GM12891 (cell line): Measurements from ENCODE around the gene CDH13.

Experiments used
- DNase-seq: peaks from one replicate; pipeline ENCODE4 v3.0.0; 2011; ENCODE audit warnings: low spot score; ENCODE audit not compliant: insufficient read length
- FAIRE-seq: peaks from 2 replicates; lab custom pipeline; 2011; peaks lifted over from hg19 to GRCh38; lab: Jason Lieb, UNC
- PAX5 ChIP-seq: IDR thresholded peaks from 2 replicates; pipeline ENCODE4 v1.6.1; 2011; ENCODE audit warnings: low read length, moderate library complexity, mild to moderate bottlenecking; ENCODE audit not compliant: insufficient read depth, severe bottlenecking
- POLR2A ChIP-seq: IDR thresholded peaks from 2 replicates; pipeline ENCODE4 v1.6.1; 2011; ENCODE audit warnings: low read depth, low read length, control low read depth
- POLR2AphosphoS5 ChIP-seq: IDR thresholded peaks from 2 replicates; pipeline ENCODE4 v1.6.1; 2011; ENCODE audit warnings: low read depth, low read length, control low read depth
- POU2F2 ChIP-seq: IDR thresholded peaks from 2 replicates; pipeline ENCODE4 v1.6.1; 2011; ENCODE audit warnings: low read depth, mild to moderate bottlenecking, control low read depth, low read length, moderate library complexity
- SPI1 ChIP-seq: IDR thresholded peaks from 2 replicates; pipeline ENCODE4 v1.6.1; 2011; ENCODE audit warnings: low read depth, low read length, control low read depth
- TAF1 ChIP-seq: IDR thresholded peaks from 2 replicates; pipeline ENCODE4 v1.6.1; 2011; ENCODE audit warnings: low read depth, low read length, control low read depth

CDH13 gene

GRCh38 chr16:83143788-83144187, 517.0 kb downstream of the CDH13 start:
- FAIRE-seq = no peak
- TF ChIP-seq POLR2AphosphoS5 (no peak), POU2F2 (no peak), PAX5 (no peak), TAF1 (no peak), POLR2A (no peak)
- DNase-seq = no peak

- no peak for TF ChIP-seq TAF1
- DNase-seq (no peak), FAIRE-seq (no peak)
Measured at GRCh38 chr16:83145297-83145696, 518.5 kb downstream of the CDH13 start.

DNA sequence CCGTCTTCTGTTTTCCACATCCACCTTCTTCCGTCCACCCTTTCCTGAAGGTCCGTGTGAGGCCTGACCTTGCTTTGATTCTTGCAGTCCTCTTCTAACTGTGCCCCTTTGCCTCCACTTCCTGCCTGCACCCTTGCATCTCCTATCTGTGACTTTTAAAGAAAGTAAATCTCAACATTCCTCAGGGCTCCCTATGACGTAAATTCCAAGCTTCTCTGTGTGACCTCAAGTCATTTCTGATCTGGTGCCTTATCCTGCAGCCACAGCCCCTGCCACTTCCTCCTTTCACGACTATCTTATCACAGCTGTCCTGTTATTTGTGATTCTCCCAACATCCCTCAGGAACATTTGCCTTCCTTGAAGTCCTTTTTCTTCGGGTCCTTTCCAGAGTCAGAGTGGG, 520.5 kb downstream of the CDH13 start:
- TF ChIP-seq POLR2AphosphoS5 (no peak), POU2F2 (no peak), POLR2A (no peak), PAX5 (no peak), TAF1 (no peak), SPI1 (no peak)
- no peak for DNase-seq
- FAIRE-seq = no peak

DNA sequence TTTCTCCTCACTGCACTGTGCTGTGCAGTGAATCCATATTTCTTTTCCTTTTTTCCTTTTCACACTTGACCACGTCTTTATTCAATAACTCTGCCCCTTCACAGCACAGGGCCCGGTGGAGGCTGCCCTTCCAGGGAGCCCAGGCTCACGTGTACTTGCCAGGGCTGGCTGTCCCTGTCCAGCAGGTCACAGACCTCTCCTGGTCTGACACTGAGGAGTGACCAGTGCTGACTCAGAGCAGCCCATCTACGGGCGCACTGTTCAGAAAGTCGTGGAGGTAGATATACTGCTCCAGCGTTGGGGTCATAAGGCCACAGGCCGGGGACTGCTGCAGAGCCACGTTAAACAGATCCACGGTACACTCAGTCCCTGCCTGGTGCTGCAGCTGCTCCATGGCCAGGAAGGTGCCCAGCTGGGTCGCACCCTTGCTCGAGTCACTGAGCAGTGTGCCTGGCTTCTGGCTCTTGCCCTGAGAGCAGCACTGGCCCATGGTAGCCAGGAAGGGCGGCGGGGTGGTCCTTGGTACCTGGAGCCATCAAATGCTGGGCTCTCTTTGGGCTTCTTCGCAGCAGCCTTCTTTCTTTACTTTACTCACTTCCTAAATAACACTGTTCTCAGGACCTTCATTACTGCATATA, 531.7 kb downstream of the CDH13 start:
- FAIRE-seq (no peak), DNase-seq (no peak)
- TF ChIP-seq POLR2AphosphoS5 (no peak), TAF1 (no peak), POLR2A (no peak), POU2F2 (no peak), PAX5 (no peak), SPI1 (no peak)

DNA sequence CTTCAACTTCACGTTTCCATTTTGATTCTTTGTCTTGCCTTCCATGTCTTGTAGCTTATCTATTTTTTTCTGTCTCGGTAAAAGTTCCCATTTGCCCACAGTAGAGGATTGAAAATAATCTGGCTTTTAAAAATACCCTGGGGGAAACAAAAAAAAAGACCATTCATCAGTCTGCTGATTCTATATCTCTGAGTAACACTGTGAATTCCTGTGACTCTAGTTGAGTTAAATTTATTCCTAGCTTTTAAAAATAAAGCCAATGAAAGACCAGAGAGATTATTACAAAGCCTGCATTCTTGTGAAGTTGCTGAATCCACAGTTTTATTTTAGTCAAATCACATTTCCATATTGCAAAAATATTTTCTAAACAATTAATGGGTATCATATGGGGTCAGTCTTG, 532.3 kb downstream of the CDH13 start:
- no peak for TF ChIP-seq TAF1
- TF ChIP-seq PAX5 = no peak
- TF ChIP-seq POU2F2 = no peak
- FAIRE-seq = no peak
- DNase-seq = no peak

GRCh38 chr16:83160287-83161020, 533.7 kb downstream of the CDH13 start:
- TF ChIP-seq PAX5 = no peak
- no peak for TF ChIP-seq POLR2A
- TF ChIP-seq POU2F2 = no peak
- TF ChIP-seq POLR2AphosphoS5 = no peak
- no peak for TF ChIP-seq TAF1
- TF ChIP-seq SPI1 = no peak

GRCh38 chr16:83162791-83163190, 536.0 kb downstream of the CDH13 start:
- DNase-seq (no peak), FAIRE-seq (no peak)
- no peak for TF ChIP-seq PAX5
- no peak for TF ChIP-seq TAF1
- TF ChIP-seq SPI1 = no peak
- TF ChIP-seq POLR2AphosphoS5 = no peak
- no peak for TF ChIP-seq POU2F2
- no peak for TF ChIP-seq POLR2A

More at GRCh38 chr16:83160287-83161020, 533.7 kb downstream of the CDH13 start:
- no peak for FAIRE-seq
- no peak for DNase-seq

GRCh38 chr16:83164816-83165215, 538.0 kb downstream of the CDH13 start:
- FAIRE-seq (no peak), DNase-seq (no peak)
- no peak for TF ChIP-seq TAF1
- TF ChIP-seq SPI1 = no peak
- no peak for TF ChIP-seq POLR2AphosphoS5
- no peak for TF ChIP-seq PAX5
- no peak for TF ChIP-seq POLR2A
- TF ChIP-seq POU2F2 = no peak

DNA sequence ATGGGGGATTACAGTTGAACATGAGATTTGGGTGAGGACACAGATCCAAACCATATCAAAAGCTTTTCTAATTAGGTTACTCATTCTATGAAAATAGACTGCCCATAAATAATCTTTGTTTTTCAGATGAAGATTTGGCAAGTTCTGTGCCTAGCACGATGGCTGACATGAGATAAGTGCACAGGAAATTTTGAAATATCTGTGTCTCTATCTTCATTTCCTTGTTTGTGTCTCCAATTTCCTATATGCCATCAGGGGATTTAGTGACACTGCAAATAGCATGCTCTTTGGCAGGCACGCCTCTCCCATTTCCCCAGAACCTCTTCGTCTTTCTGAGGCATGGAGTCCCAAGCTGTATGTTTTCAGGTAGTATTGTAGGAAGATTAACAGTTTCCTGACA, 544.6 kb downstream of the CDH13 start:
- FAIRE-seq = no peak
- TF ChIP-seq PAX5 (no peak), POU2F2 (no peak), POLR2A (no peak), POLR2AphosphoS5 (no peak), TAF1 (no peak), SPI1 (no peak)
- DNase-seq = no peak

DNA sequence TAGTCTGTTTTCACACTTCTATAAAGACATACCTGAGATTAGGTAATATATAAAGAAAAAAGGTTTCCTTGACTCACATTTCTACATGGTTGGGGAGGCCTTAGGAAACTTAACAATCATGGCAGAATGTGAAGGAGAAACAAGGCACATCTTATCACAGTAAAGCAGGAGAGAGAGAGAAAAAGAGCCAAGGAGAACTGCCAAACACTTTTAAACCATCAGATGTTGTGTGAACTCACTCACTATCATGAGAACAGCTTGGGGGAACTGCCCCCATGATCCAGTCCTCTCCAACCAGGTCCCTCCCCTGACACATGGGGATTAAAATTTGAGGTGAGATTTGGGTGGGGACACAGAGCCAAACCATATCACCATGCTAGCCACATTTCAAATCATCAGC, 547.9 kb downstream of the CDH13 start:
- DNase-seq = no peak
- no peak for TF ChIP-seq SPI1
- no peak for TF ChIP-seq POLR2A
- TF ChIP-seq PAX5 = no peak
- no peak for TF ChIP-seq POLR2AphosphoS5
- TF ChIP-seq POU2F2 = no peak
- TF ChIP-seq TAF1 = no peak
- no peak for FAIRE-seq

DNA sequence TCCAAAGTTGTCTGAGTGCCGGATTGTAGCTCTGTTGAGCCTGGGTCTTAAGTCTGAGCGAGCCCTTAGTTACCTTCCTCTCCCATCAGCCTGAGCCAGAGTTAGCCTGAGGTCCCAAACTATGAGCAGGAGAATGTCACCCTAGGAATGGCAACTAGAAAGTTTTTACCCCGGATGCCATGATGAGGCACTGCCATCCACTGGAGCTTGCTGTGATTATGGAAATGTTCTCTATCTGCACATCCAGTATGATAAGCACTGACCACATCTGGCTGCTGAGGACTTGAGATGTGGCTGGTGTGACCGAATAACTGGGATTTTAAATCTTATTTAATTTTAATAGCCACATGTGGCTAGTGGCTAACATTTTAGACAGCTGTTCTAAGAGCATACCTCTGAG, 550.0 kb downstream of the CDH13 start:
- no peak for FAIRE-seq
- TF ChIP-seq POU2F2 = no peak

More for the DNA sequence above, 550.0 kb downstream of the CDH13 start:
- DNase-seq = no peak
